A673 (cell line): ENCODE data around the gene C2.

Source experiments
- CTCF ChIP-seq: fragments of 300-800, 200-600 bp; sonication (generic); conservative IDR thresholded peaks from 2 replicates; pipeline ENCODE4 v1.5.1; 2017; ENCODE audit warnings: low read depth, mild to moderate bottlenecking, antibody characterized with exemption, low read length, moderate library complexity, mixed read lengths
- EZH2 ChIP-seq: fragments of 200-600 bp; sonication (generic); IDR thresholded peaks from 2 replicates; pipeline ENCODE4 v1.6.1; 2017; ENCODE audit warnings: borderline replicate concordance, low read depth, mild to moderate bottlenecking, mixed read lengths, antibody characterized with exemption, low read length; ENCODE audit not compliant: poor library complexity, severe bottlenecking

DNA sequence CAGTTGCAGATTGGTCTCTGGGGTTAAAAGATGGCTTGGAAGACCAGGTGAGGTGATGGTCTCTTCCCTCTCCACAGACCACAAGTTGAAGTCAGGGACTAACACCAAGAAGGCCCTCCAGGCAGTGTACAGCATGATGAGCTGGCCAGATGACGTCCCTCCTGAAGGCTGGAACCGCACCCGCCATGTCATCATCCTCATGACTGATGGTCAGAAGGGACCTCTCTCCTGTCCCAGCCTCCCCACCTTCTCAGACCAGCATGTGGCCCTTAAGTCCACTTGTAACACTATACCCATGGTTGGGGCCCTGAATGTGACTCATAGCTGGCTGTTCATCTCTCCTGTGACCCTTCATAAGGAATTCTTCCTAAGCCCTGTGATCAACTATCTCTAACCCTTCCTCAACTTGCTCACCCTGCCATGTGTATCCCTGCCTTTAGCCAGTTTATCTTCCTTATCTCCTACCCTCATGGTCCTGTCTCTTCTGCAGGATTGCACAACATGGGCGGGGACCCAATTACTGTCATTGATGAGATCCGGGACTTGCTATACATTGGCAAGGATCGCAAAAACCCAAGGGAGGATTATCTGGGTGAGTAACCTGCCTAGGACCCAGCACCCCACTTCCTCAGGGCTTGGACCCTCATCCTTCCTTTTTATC lies 21.4 kb downstream of the C2 start:
- no peak for TF ChIP-seq EZH2
- no peak for TF ChIP-seq CTCF
